Endothelial cell of umbilical vein (primary cell): ENCODE data around the gene MC3R.

ENCODE experiments used
- POLR2AphosphoS5 ChIP-seq: IDR thresholded peaks from 2 replicates; pipeline ENCODE4 v1.6.1; 2012; ENCODE audit warnings: low read depth, mild to moderate bottlenecking, control low read depth, low read length, moderate library complexity; ENCODE audit not compliant: insufficient read depth
- TF ChIP-seq, protein P1 (sequence below), 2 donors: IDR thresholded peaks; 1 replicate in 1 of 2; 2 replicates in 1 of 2; pipeline ENCODE4 v1.5.1; 2011; ENCODE audit warnings: low read length in 2 of 2, mild to moderate bottlenecking in 2 of 2, moderate library complexity in 2 of 2, control low read depth in 1 of 2, inconsistent platforms in 1 of 2, low read depth in 1 of 2; ENCODE audit not compliant: insufficient read depth in 1 of 2; ENCODE audit errors: extremely low read depth in 1 of 2

DNA sequence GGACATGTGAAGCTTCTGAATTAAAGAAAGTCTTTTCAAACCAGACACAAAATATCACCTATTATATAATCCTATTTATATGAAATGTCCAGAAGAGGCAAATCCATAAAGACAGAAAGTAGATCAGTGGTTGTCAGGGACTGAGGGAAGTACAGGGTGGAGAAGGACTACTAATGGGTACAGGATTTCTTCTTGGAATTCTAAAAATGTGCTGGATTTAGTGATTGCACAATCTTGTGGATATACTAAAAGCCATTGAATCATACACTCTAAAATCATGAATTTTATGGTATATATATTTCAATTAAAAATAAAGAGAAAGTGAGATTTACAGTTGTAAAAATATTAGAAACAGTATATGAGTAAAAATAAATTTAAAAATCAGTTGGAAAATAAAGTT is 18.7 kb upstream of the MC3R start:
- TF ChIP-seq, protein P1, sequence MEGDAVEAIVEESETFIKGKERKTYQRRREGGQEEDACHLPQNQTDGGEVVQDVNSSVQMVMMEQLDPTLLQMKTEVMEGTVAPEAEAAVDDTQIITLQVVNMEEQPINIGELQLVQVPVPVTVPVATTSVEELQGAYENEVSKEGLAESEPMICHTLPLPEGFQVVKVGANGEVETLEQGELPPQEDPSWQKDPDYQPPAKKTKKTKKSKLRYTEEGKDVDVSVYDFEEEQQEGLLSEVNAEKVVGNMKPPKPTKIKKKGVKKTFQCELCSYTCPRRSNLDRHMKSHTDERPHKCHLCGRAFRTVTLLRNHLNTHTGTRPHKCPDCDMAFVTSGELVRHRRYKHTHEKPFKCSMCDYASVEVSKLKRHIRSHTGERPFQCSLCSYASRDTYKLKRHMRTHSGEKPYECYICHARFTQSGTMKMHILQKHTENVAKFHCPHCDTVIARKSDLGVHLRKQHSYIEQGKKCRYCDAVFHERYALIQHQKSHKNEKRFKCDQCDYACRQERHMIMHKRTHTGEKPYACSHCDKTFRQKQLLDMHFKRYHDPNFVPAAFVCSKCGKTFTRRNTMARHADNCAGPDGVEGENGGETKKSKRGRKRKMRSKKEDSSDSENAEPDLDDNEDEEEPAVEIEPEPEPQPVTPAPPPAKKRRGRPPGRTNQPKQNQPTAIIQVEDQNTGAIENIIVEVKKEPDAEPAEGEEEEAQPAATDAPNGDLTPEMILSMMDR (IDR thresholded peaks at IDR 0.05; ENCODE audit: extremely low read depth in 1 of 2, insufficient read depth in 1 of 2, low read depth in 1 of 2, low read length in 2 of 2) = no peak
- TF ChIP-seq POLR2AphosphoS5 = no peak
